ENCODE measurements around the gene C1orf159.

Gene C1orf159

GRCh38 chr1:1069056-1069710 is 46.7 kb downstream of the C1orf159 start (continued):
- no peak for TF ChIP-seq PRDM2 (tag by site-specific recombination; IDR thresholded peaks at IDR 0.05; ENCODE audit: borderline replicate concordance)
- no peak for TF ChIP-seq ZSCAN30 (tag by site-specific recombination; IDR thresholded peaks at IDR 0.05)
- TF ChIP-seq ZBTB11 (tag by site-specific recombination; conservative IDR thresholded peaks at IDR 0.05; ENCODE audit: low read depth): peak; percentile 4; the same call in 1 of the 2 replicates
- TF ChIP-seq KLF1 (tag by site-specific recombination; IDR thresholded peaks at IDR 0.05): peak; percentile 85
- no peak for TF ChIP-seq ZNF324 (tag by site-specific recombination; IDR thresholded peaks at IDR 0.05)
- no peak for TF ChIP-seq YY1 (tag by site-specific recombination; IDR thresholded peaks at IDR 0.05)
- no peak for TF ChIP-seq ZNF645 (tag by site-specific recombination; IDR thresholded peaks at IDR 0.05)
- TF ChIP-seq KLF8 (tag by site-specific recombination; IDR thresholded peaks at IDR 0.05): peak; percentile 55
- no peak for TF ChIP-seq ZNF354C (tag by site-specific recombination; IDR thresholded peaks at IDR 0.05; ENCODE audit: borderline replicate concordance, low read depth)
- TF ChIP-seq ZNF341 (tag by site-specific recombination; IDR thresholded peaks at IDR 0.05; ENCODE audit: low read depth): no peak
- peak; percentile 87 for TF ChIP-seq SP3 (tag by site-specific recombination; IDR thresholded peaks at IDR 0.05)
- TF ChIP-seq ZNF114 (tag by site-specific recombination; IDR thresholded peaks at IDR 0.05): no peak
- no peak for TF ChIP-seq ZNF664 (tag by site-specific recombination; IDR thresholded peaks at IDR 0.05)
- peak; percentile 83 for TF ChIP-seq KLF10 (tag by site-specific recombination; IDR thresholded peaks at IDR 0.05)
- TF ChIP-seq AEBP2 (tag by site-specific recombination; IDR thresholded peaks at IDR 0.05; ENCODE audit: borderline replicate concordance): no peak
- no peak for TF ChIP-seq KLF7 (tag by site-specific recombination; IDR thresholded peaks at IDR 0.05; ENCODE audit: borderline replicate concordance)
- no peak for TF ChIP-seq ZNF529 (tag by site-specific recombination; IDR thresholded peaks at IDR 0.05; ENCODE audit: insufficient replicate concordance)
- TF ChIP-seq ZNF596 (tag by site-specific recombination; IDR thresholded peaks at IDR 0.05): no peak
- no peak for TF ChIP-seq ZNF214 (tag by site-specific recombination; IDR thresholded peaks at IDR 0.05; ENCODE audit: borderline replicate concordance)
- TF ChIP-seq ZEB2 (tag by site-specific recombination; IDR thresholded peaks at IDR 0.05): peak; percentile 57; the same call in 1 of the 2 replicates
- TF ChIP-seq ZNF518A (tag by site-specific recombination; conservative IDR thresholded peaks at IDR 0.05; ENCODE audit: low read depth): no peak
- TF ChIP-seq ZNF169 (tag by site-specific recombination; IDR thresholded peaks at IDR 0.05): no peak
